ENCODE data around the gene SPATA31D3.
"Not testable (repeated sequence)": the region's sequence is repeated elsewhere in the genome, so short reads cannot be mapped to it uniquely, and the experiment has no call there.

SPATA31D3 gene

DNA sequence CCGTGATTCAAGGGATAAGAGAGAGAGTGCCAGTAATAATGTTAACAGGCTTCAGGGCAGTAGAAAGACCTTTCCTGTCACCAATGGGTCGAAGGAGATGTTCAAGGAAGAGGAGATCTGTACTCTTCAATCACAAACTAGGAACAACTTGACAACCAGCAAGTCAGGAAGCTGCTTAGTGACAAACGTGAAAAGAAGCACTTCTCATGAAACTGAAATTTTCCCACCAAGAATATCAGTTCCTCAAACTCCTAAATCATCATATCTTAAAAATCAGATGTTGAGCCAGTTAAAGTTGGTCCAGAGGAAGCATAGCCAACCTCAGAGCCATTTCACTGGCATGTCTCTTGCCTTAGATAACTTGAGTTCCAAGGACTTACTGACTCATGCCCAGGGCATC is 9.8 kb upstream of the SPATA31D3 start:
- not testable (repeated sequence) for H3K4me3 ChIP-seq (ENCODE audit: low read length); H3K9me3 ChIP-seq (ENCODE audit: control insufficient read depth, low read length); H3K36me3 ChIP-seq (ENCODE audit: control insufficient read depth, insufficient read depth, low read length); H3K9ac ChIP-seq (ENCODE audit: low read length); H3K4me1 ChIP-seq (ENCODE audit: control insufficient read depth, insufficient read depth, low read length); H3K27me3 ChIP-seq (ENCODE audit: control insufficient read depth, insufficient read depth, low read length)

DNA sequence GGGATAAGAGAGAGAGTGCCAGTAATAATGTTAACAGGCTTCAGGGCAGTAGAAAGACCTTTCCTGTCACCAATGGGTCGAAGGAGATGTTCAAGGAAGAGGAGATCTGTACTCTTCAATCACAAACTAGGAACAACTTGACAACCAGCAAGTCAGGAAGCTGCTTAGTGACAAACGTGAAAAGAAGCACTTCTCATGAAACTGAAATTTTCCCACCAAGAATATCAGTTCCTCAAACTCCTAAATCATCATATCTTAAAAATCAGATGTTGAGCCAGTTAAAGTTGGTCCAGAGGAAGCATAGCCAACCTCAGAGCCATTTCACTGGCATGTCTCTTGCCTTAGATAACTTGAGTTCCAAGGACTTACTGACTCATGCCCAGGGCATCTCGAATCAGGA is 5.3 kb downstream of the SPATA31D3 start:
- not testable (repeated sequence) for H3K4me1 ChIP-seq (ENCODE audit: control insufficient read depth, insufficient read depth, low read length); H3K36me3 ChIP-seq (ENCODE audit: control insufficient read depth, insufficient read depth, low read length); H3K27me3 ChIP-seq (ENCODE audit: control insufficient read depth, insufficient read depth, low read length); H3K4me3 ChIP-seq (ENCODE audit: low read length); H3K9me3 ChIP-seq (ENCODE audit: control insufficient read depth, low read length); H3K9ac ChIP-seq (ENCODE audit: low read length)

GRCh38 chr9:81953096-81953495 is 9.8 kb downstream of the SPATA31D3 start:
- Histone ChIP-seq H3K4me3 (ENCODE audit: low read length) (no peak overlapping the region), H3K36me3 (ENCODE audit: control insufficient read depth, insufficient read depth, low read length) (no peaks in the 10 kb centered on the region), H3K4me1 (ENCODE audit: control insufficient read depth, insufficient read depth, low read length) (no peaks in the 10 kb centered on the region), H3K9ac (ENCODE audit: low read length) (no peak overlapping the region), H3K27me3 (ENCODE audit: control insufficient read depth, insufficient read depth, low read length) (no peaks in the 10 kb centered on the region), H3K9me3 (ENCODE audit: control insufficient read depth, low read length) (peaks cover 6% of the 10 kb centered on the region)

- Histone ChIP-seq H3K27me3 (ENCODE audit: control insufficient read depth, insufficient read depth, low read length) (no peaks in the 10 kb centered on the region), H3K4me3 (ENCODE audit: low read length) (no peak overlapping the region), H3K9ac (ENCODE audit: low read length) (no peak overlapping the region), H3K4me1 (ENCODE audit: control insufficient read depth, insufficient read depth, low read length) (no peaks in the 10 kb centered on the region), H3K9me3 (ENCODE audit: control insufficient read depth, low read length) (peaks cover 6% of the 10 kb centered on the region), H3K36me3 (ENCODE audit: control insufficient read depth, insufficient read depth, low read length) (no peaks in the 10 kb centered on the region)
Measured at GRCh38 chr9:81955625-81956024, 12.3 kb downstream of the SPATA31D3 start.

GRCh38 chr9:81964218-81965171 is 21.2 kb downstream of the SPATA31D3 start:
- no peaks in the 10 kb centered on the region for H3K36me3 ChIP-seq (ENCODE audit: control insufficient read depth, insufficient read depth, low read length)
- no peak overlapping the region for H3K4me3 ChIP-seq (ENCODE audit: low read length)
- no peaks in the 10 kb centered on the region for H3K27me3 ChIP-seq (ENCODE audit: control insufficient read depth, insufficient read depth, low read length)
- H3K9ac ChIP-seq (ENCODE audit: low read length): no peak overlapping the region
- no peaks in the 10 kb centered on the region for H3K4me1 ChIP-seq (ENCODE audit: control insufficient read depth, insufficient read depth, low read length)
- no peaks in the 10 kb centered on the region for H3K9me3 ChIP-seq (ENCODE audit: control insufficient read depth, low read length)

DNA sequence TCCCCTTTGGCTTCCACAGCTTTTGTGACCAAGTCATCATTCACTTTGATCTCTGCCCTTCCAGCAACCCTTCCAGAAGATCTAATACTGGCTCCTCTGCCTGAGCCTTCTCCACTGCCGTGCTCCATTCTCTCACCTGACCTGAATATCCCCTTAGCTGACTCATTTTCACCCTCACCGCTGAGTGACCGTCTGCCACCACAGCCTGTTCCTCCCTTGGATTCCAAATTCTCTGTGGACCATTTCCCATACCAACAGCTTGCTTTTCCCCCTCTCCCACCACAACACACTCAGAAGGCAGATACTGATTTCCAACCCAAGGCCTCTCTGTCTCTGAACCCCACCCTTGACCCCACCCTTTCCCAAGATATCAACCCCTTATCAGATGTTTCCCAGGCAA is 24.7 kb downstream of the SPATA31D3 start:
- Histone ChIP-seq H3K9ac (ENCODE audit: low read length) (no peak overlapping the region), H3K36me3 (ENCODE audit: control insufficient read depth, insufficient read depth, low read length) (no peaks in the 10 kb centered on the region), H3K9me3 (ENCODE audit: control insufficient read depth, low read length) (no peaks in the 10 kb centered on the region), H3K4me3 (ENCODE audit: low read length) (no peak overlapping the region), H3K27me3 (ENCODE audit: control insufficient read depth, insufficient read depth, low read length) (no peaks in the 10 kb centered on the region), H3K4me1 (ENCODE audit: control insufficient read depth, insufficient read depth, low read length) (no peaks in the 10 kb centered on the region)

GRCh38 chr9:81969971-81970370 is 26.7 kb downstream of the SPATA31D3 start:
- Histone ChIP-seq H3K9ac (ENCODE audit: low read length) (no peak overlapping the region), H3K36me3 (ENCODE audit: control insufficient read depth, insufficient read depth, low read length) (no peaks in the 10 kb centered on the region), H3K27me3 (ENCODE audit: control insufficient read depth, insufficient read depth, low read length) (no peaks in the 10 kb centered on the region), H3K9me3 (ENCODE audit: control insufficient read depth, low read length) (no peaks in the 10 kb centered on the region), H3K4me3 (ENCODE audit: low read length) (no peak overlapping the region), H3K4me1 (ENCODE audit: control insufficient read depth, insufficient read depth, low read length) (no peaks in the 10 kb centered on the region)

DNA sequence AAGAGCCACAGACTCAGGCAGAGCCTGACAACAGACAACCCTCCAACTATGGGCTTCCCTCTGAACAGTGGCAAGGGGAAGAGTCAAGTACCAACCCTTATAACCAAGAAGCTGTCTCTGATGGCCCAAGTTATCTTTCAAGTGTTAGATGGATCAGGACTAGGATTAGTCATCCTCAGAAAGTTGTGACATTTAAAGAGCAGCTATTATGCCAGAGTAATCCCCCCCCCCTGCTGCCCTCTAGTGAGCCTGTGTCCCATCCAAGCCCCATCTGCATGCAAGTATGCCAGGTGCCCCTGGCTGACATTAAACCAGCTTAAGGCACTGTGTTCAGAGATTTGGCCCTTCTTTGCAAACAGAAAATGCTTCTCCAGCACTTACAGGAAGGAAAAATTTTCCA is 28.4 kb downstream of the SPATA31D3 start:
- Histone ChIP-seq H3K4me1 (ENCODE audit: control insufficient read depth, insufficient read depth, low read length) (no peaks in the 10 kb centered on the region), H3K9me3 (ENCODE audit: control insufficient read depth, low read length) (no peaks in the 10 kb centered on the region), H3K36me3 (ENCODE audit: control insufficient read depth, insufficient read depth, low read length) (no peaks in the 10 kb centered on the region), H3K4me3 (ENCODE audit: low read length) (no peak overlapping the region), H3K27me3 (ENCODE audit: control insufficient read depth, insufficient read depth, low read length) (no peaks in the 10 kb centered on the region), H3K9ac (ENCODE audit: low read length) (no peak overlapping the region)

DNA sequence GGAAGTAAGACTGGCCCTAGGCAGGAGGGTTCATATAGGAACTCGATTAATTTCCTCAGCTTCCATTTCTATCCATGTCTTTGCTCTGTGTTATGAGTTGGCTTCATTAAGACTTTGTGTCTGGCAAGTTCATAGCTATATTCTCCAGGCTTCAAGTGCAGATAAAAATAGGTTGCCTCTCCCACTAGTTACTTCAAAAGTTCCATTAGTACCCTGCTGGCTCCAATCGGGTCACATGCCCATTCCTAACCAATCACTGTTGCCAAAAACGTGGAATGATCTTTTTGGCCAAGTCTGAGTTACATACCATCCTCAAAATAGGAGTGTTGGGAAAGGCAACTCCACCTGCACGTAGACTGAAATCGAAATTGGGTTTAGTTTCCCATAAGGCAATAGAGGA is 31.5 kb downstream of the SPATA31D3 start:
- H3K4me1 ChIP-seq (ENCODE audit: control insufficient read depth, insufficient read depth, low read length): no peaks in the 10 kb centered on the region
- no peaks in the 10 kb centered on the region for H3K27me3 ChIP-seq (ENCODE audit: control insufficient read depth, insufficient read depth, low read length)
- H3K9me3 ChIP-seq (ENCODE audit: control insufficient read depth, low read length): no peaks in the 10 kb centered on the region
- no peak overlapping the region for H3K9ac ChIP-seq (ENCODE audit: low read length)
- no peak overlapping the region for H3K4me3 ChIP-seq (ENCODE audit: low read length)
- no peaks in the 10 kb centered on the region for H3K36me3 ChIP-seq (ENCODE audit: control insufficient read depth, insufficient read depth, low read length)

DNA sequence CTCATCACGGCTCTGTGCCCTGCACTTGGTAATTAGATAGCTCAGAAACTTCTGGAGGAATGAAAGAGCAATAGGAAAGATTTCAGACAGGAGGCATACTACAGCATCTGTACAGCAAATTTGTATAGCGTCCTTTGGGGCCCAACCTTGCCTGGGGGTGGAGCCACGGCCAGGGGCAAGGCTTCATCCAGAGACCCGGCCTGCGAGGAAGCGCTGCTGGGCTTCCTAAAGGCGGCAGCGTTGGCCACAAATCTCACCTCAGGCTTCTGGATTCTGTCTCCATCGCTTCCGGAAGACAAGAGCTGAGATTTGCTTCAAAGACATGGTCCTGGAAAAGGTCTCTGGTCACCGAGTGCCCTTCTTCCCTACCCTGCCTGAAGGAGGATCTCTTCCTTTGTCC is 33.1 kb downstream of the SPATA31D3 start:
- H3K9me3 ChIP-seq (ENCODE audit: control insufficient read depth, low read length): no peaks in the 10 kb centered on the region
- H3K36me3 ChIP-seq (ENCODE audit: control insufficient read depth, insufficient read depth, low read length): no peaks in the 10 kb centered on the region
- H3K4me1 ChIP-seq (ENCODE audit: control insufficient read depth, insufficient read depth, low read length): no peaks in the 10 kb centered on the region
- H3K4me3 ChIP-seq (ENCODE audit: low read length): no peak overlapping the region
- no peaks in the 10 kb centered on the region for H3K27me3 ChIP-seq (ENCODE audit: control insufficient read depth, insufficient read depth, low read length)
- no peak overlapping the region for H3K9ac ChIP-seq (ENCODE audit: low read length)

DNA sequence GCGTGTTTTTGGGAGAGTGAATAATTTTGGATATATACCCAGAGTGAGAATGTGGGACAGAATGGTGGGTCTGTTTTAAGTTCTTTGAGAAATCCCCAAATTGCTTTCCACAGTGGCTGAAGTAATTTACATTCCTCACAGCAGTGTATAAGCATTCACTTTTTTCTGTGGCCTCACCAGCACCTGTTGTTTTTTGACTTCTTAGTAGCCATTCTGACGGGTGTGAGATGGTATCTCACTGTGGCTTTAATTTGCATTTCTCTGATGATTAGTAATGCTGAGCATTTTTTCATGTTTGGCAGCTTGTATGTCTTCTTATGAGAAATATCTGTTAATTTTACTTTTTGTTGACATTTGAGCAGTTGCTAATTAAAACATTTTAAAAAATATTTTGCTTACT is 35.9 kb downstream of the SPATA31D3 start:
- Histone ChIP-seq H3K4me1 (ENCODE audit: control insufficient read depth, insufficient read depth, low read length) (no peaks in the 10 kb centered on the region), H3K27me3 (ENCODE audit: control insufficient read depth, insufficient read depth, low read length) (no peaks in the 10 kb centered on the region), H3K36me3 (ENCODE audit: control insufficient read depth, insufficient read depth, low read length) (no peaks in the 10 kb centered on the region), H3K9ac (ENCODE audit: low read length) (no peak overlapping the region), H3K9me3 (ENCODE audit: control insufficient read depth, low read length) (no peaks in the 10 kb centered on the region), H3K4me3 (ENCODE audit: low read length) (no peak overlapping the region)

DNA sequence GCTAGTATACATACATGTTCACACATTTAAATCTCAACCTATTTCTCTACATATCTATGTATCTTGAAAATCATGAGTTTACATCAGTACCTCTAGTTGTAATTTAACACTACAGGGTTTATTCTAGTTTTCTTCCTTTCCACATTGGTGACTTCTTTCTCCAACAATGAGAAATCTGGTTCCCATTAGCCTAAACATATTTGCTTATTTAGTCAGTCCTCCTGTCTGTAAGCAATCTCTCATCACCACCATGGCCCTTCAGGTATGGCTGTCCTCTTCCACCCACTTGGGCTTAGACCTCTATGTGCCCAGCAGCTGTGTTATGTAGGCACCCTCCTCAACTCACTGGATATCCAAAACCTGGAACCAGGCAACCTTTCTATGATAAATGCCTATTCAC is 37.3 kb downstream of the SPATA31D3 start:
- Histone ChIP-seq H3K9me3 (ENCODE audit: control insufficient read depth, low read length) (no peaks in the 10 kb centered on the region), H3K36me3 (ENCODE audit: control insufficient read depth, insufficient read depth, low read length) (no peaks in the 10 kb centered on the region), H3K9ac (ENCODE audit: low read length) (no peak overlapping the region), H3K4me1 (ENCODE audit: control insufficient read depth, insufficient read depth, low read length) (no peaks in the 10 kb centered on the region), H3K27me3 (ENCODE audit: control insufficient read depth, insufficient read depth, low read length) (no peaks in the 10 kb centered on the region), H3K4me3 (ENCODE audit: low read length) (no peak overlapping the region)

DNA sequence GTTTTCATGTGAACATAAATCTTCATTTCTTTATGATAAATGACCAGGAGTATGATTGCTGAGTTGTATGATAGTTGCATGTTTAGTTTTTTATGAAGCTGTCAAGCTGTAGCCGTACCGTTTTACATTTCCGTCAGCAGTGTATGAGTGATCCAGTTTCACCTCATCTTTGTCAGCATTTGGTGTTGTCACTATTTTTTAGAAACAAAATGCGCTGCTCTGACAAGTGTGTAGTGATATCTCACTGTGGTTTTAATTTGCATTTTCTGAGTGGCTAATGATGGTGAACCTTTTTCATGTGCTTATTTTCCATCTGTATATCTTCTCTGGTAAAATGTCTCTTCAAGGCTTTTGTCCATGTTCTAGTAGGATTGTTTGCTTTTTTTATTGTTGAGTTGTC is 38.6 kb downstream of the SPATA31D3 start:
- no peak overlapping the region for H3K4me3 ChIP-seq (ENCODE audit: low read length)
- H3K9me3 ChIP-seq (ENCODE audit: control insufficient read depth, low read length): no peaks in the 10 kb centered on the region
- no peaks in the 10 kb centered on the region for H3K4me1 ChIP-seq (ENCODE audit: control insufficient read depth, insufficient read depth, low read length)
- no peak overlapping the region for H3K9ac ChIP-seq (ENCODE audit: low read length)
- H3K36me3 ChIP-seq (ENCODE audit: control insufficient read depth, insufficient read depth, low read length): no peaks in the 10 kb centered on the region
- no peaks in the 10 kb centered on the region for H3K27me3 ChIP-seq (ENCODE audit: control insufficient read depth, insufficient read depth, low read length)
